Stimulated activated naive CD8-positive, alpha-beta T cell treated with anti-CD3 and anti-CD28 coated beads, Interleukin-15, Interleukin-2, amounts not matched to agents 100 ng/mL and 50 ng/mL, for 24 hours (primary cell): ENCODE data around the gene PIP.
"Not testable (repeated sequence)": the region's sequence is repeated elsewhere in the genome, so short reads cannot be mapped to it uniquely, and the experiment has no call there.

Source experiments
- H3K27ac Mint-ChIP-seq: one replicate; pipeline ENCODE4 v1.8.0; 2021; ENCODE audit warnings: mild to moderate bottlenecking, mixed read lengths
- H3K27me3 Mint-ChIP-seq: one replicate; pipeline ENCODE4 v1.8.0; 2021; ENCODE audit warnings: mixed read lengths
- H3K36me3 Mint-ChIP-seq: one replicate; pipeline ENCODE4 v1.8.0; 2021; ENCODE audit warnings: low read depth, mixed read lengths
- H3K4me1 Mint-ChIP-seq: one replicate; pipeline ENCODE4 v1.8.0; 2021; ENCODE audit warnings: low read depth, mixed read lengths
- H3K4me3 Mint-ChIP-seq: one replicate; pipeline ENCODE4 v1.8.0; 2021; ENCODE audit warnings: mild to moderate bottlenecking, mixed read lengths
- H3K9me3 Mint-ChIP-seq: one replicate; pipeline ENCODE4 v1.8.0; 2021; ENCODE audit warnings: mixed read lengths

PIP gene

GRCh38 chr7:143131781-143132180 is at the start of gene PIP:
Gene PIP, plus strand, starts transcription at chr7:143132077. Its CDS starts 40 bp downstream, at chr7:143132117.
- no peaks in the 10 kb centered on the region for H3K4me1 Mint-ChIP-seq
- H3K27ac Mint-ChIP-seq = no peak within 1 kb of the TSS
- H3K36me3 Mint-ChIP-seq = no peaks in the 10 kb centered on the region
- H3K27me3 Mint-ChIP-seq = peaks cover 17% of the 10 kb centered on the region
- no peaks in the 10 kb centered on the region for H3K9me3 Mint-ChIP-seq
- H3K4me3 Mint-ChIP-seq = no peak within 1 kb of the TSS

- H3K27me3 Mint-ChIP-seq = peaks cover 30% of the 10 kb centered on the region
- no peak overlapping the region for H3K27ac Mint-ChIP-seq
- no peak overlapping the region for H3K4me3 Mint-ChIP-seq
- peaks cover 9% of the 10 kb centered on the region for H3K4me1 Mint-ChIP-seq
- peaks cover 7% of the 10 kb centered on the region for H3K36me3 Mint-ChIP-seq
- peaks cover 20% of the 10 kb centered on the region for H3K9me3 Mint-ChIP-seq
Observed at GRCh38 chr7:143085109-143085508, 46.8 kb upstream of the PIP start.

- not testable (repeated sequence) for H3K27ac Mint-ChIP-seq, H3K4me3 Mint-ChIP-seq, H3K4me1 Mint-ChIP-seq, H3K36me3 Mint-ChIP-seq
- H3K27me3 Mint-ChIP-seq = peaks cover 30% of the 10 kb centered on the region
- peaks cover 20% of the 10 kb centered on the region for H3K9me3 Mint-ChIP-seq
Observed at GRCh38 chr7:143085610-143086009, 46.3 kb upstream of the PIP start.

GRCh38 chr7:143088549-143089231 is 43.2 kb upstream of the PIP start:
- H3K4me1 Mint-ChIP-seq, H3K36me3 Mint-ChIP-seq, H3K27ac Mint-ChIP-seq, H3K4me3 Mint-ChIP-seq: not testable (repeated sequence)
- H3K27me3 Mint-ChIP-seq = peaks cover 30% of the 10 kb centered on the region
- peaks cover 12% of the 10 kb centered on the region for H3K9me3 Mint-ChIP-seq

GRCh38 chr7:143096146-143096545 is 35.7 kb upstream of the PIP start:
- Mint-ChIP-seq H3K4me1 (no peaks in the 10 kb centered on the region), H3K27me3 (no peaks in the 10 kb centered on the region), H3K4me3 (no peak overlapping the region), H3K27ac (no peak overlapping the region), H3K9me3 (peaks cover 23% of the 10 kb centered on the region), H3K36me3 (no peaks in the 10 kb centered on the region)

- not testable (repeated sequence) for H3K27me3 Mint-ChIP-seq, H3K4me1 Mint-ChIP-seq, H3K36me3 Mint-ChIP-seq, H3K27ac Mint-ChIP-seq, H3K4me3 Mint-ChIP-seq
- peaks cover 23% of the 10 kb centered on the region for H3K9me3 Mint-ChIP-seq
Observed at GRCh38 chr7:143099579-143099978, 32.3 kb upstream of the PIP start.

GRCh38 chr7:143104759-143105158 is 27.1 kb upstream of the PIP start:
- H3K27ac Mint-ChIP-seq = no peak overlapping the region
- H3K4me3 Mint-ChIP-seq = no peak overlapping the region
- H3K36me3 Mint-ChIP-seq = no peaks in the 10 kb centered on the region

GRCh38 chr7:143108019-143108418 is 23.9 kb upstream of the PIP start:
- not testable (repeated sequence) for H3K4me3 Mint-ChIP-seq, H3K27ac Mint-ChIP-seq, H3K36me3 Mint-ChIP-seq, H3K9me3 Mint-ChIP-seq, H3K27me3 Mint-ChIP-seq, H3K4me1 Mint-ChIP-seq

More at GRCh38 chr7:143104759-143105158, 27.1 kb upstream of the PIP start:
- Mint-ChIP-seq H3K9me3 (peaks cover 5% of the 10 kb centered on the region), H3K4me1 (no peaks in the 10 kb centered on the region), H3K27me3 (no peaks in the 10 kb centered on the region)

- no peak overlapping the region for H3K27ac Mint-ChIP-seq
- H3K27me3 Mint-ChIP-seq = peaks cover 6% of the 10 kb centered on the region
- H3K4me1 Mint-ChIP-seq = no peaks in the 10 kb centered on the region
- no peak overlapping the region for H3K4me3 Mint-ChIP-seq
- H3K9me3 Mint-ChIP-seq = peaks cover 18% of the 10 kb centered on the region
- no peaks in the 10 kb centered on the region for H3K36me3 Mint-ChIP-seq
Observed at GRCh38 chr7:143117395-143117794, 14.5 kb upstream of the PIP start.

- Mint-ChIP-seq H3K4me3 (no peak overlapping the region), H3K27me3 (no peaks in the 10 kb centered on the region), H3K27ac (no peak overlapping the region), H3K9me3 (peaks cover 14% of the 10 kb centered on the region), H3K4me1 (no peaks in the 10 kb centered on the region), H3K36me3 (no peaks in the 10 kb centered on the region)
Observed at GRCh38 chr7:143120691-143121405, 11.0 kb upstream of the PIP start.

GRCh38 chr7:143123326-143123725 is 8.6 kb upstream of the PIP start:
- H3K27me3 Mint-ChIP-seq, H3K4me3 Mint-ChIP-seq, H3K36me3 Mint-ChIP-seq, H3K4me1 Mint-ChIP-seq, H3K27ac Mint-ChIP-seq: not testable (repeated sequence)
- H3K9me3 Mint-ChIP-seq = peaks cover 11% of the 10 kb centered on the region

GRCh38 chr7:143126146-143126545 is 5.7 kb upstream of the PIP start:
- Mint-ChIP-seq H3K27me3 (peaks cover 10% of the 10 kb centered on the region), H3K36me3 (no peaks in the 10 kb centered on the region), H3K4me1 (no peaks in the 10 kb centered on the region), H3K9me3 (peaks cover 5% of the 10 kb centered on the region), H3K4me3 (no peak overlapping the region), H3K27ac (no peak overlapping the region)

- H3K27ac Mint-ChIP-seq = no peak overlapping the region
- H3K27me3 Mint-ChIP-seq = peaks cover 14% of the 10 kb centered on the region
- H3K4me1 Mint-ChIP-seq = no peaks in the 10 kb centered on the region
- H3K36me3 Mint-ChIP-seq = no peaks in the 10 kb centered on the region
- H3K4me3 Mint-ChIP-seq = no peak overlapping the region
- H3K9me3 Mint-ChIP-seq = peaks cover 5% of the 10 kb centered on the region
Observed at GRCh38 chr7:143129051-143129450, 2.8 kb upstream of the PIP start.

- Mint-ChIP-seq H3K9me3 (peaks cover 5% of the 10 kb centered on the region), H3K27me3 (peaks cover 14% of the 10 kb centered on the region), H3K36me3 (no peaks in the 10 kb centered on the region), H3K4me1 (no peaks in the 10 kb centered on the region), H3K4me3 (no peak overlapping the region), H3K27ac (no peak overlapping the region)
Observed at GRCh38 chr7:143129477-143129876, 2.4 kb upstream of the PIP start.

GRCh38 chr7:143130541-143130940 is 1.3 kb upstream of the PIP start:
- Mint-ChIP-seq H3K36me3 (no peaks in the 10 kb centered on the region), H3K4me1 (no peaks in the 10 kb centered on the region), H3K27me3 (peaks cover 17% of the 10 kb centered on the region), H3K4me3 (no peak overlapping the region), H3K9me3 (peaks cover 2% of the 10 kb centered on the region), H3K27ac (no peak overlapping the region)

- H3K27me3 Mint-ChIP-seq = peaks cover 12% of the 10 kb centered on the region
- no peaks in the 10 kb centered on the region for H3K36me3 Mint-ChIP-seq
- peaks cover 12% of the 10 kb centered on the region for H3K9me3 Mint-ChIP-seq
- no peak overlapping the region for H3K27ac Mint-ChIP-seq
- no peak overlapping the region for H3K4me3 Mint-ChIP-seq
- no peaks in the 10 kb centered on the region for H3K4me1 Mint-ChIP-seq
Observed at GRCh38 chr7:143147070-143147469, 15.2 kb downstream of the PIP start.
